Mammary epithelial cell (primary cell): ENCODE results near the gene SNX30.

Source experiments
- EZH2 ChIP-seq: IDR thresholded peaks from 2 replicates; pipeline ENCODE4 v1.6.1; 2012; ENCODE audit warnings: low read length, inconsistent platforms, borderline replicate concordance
- TF ChIP-seq, protein P1 (sequence below), 2 donors: IDR thresholded peaks in 1 of 2; conservative IDR thresholded peaks in 1 of 2; 2 replicates each; pipeline ENCODE4 v1.5.1; 2011 to 2012; ENCODE audit warnings: inconsistent platforms in 2 of 2, low read length in 2 of 2, mild to moderate bottlenecking in 2 of 2, control low read depth in 1 of 2, low read depth in 1 of 2; ENCODE audit not compliant: insufficient read depth in 1 of 2; ENCODE audit errors: extremely low read depth in 1 of 2

DNA sequence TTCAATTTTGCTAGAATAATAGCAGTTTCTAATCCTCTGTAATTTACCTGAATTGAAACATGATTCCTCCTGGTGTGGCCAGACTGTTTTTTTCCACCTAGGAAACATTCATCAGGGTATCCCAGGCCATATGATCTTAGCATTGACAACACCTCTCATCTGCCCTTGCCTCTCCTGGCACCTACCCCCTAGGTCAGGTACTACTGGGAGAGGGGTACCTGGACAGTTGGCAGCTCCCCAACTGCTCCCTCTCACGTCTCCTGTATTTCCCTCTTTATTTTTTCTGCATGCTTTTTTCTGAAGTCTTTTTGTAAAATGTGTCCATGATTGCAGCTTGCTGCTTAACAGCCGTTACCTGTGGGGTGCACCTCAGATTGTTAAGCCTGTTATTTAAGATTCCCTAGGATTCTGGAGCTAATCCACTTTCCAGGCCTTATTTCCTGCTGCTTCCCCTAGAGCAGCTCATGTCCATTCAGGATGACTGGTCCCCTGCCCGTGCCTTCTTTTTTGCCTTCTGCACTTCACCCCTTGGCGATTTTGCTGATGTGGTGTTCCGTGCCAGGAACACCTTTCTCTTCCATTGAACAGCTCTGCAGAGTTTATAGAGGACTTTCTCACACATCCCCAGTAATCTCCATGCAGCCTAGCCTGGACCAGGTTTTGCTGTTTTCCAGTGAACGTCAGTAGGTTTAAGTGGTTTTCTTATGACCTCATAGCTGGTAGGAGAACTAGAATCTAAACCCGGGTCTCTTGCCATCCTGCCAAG lies 33.6 kb downstream of the SNX30 start:
- TF ChIP-seq, protein P1, sequence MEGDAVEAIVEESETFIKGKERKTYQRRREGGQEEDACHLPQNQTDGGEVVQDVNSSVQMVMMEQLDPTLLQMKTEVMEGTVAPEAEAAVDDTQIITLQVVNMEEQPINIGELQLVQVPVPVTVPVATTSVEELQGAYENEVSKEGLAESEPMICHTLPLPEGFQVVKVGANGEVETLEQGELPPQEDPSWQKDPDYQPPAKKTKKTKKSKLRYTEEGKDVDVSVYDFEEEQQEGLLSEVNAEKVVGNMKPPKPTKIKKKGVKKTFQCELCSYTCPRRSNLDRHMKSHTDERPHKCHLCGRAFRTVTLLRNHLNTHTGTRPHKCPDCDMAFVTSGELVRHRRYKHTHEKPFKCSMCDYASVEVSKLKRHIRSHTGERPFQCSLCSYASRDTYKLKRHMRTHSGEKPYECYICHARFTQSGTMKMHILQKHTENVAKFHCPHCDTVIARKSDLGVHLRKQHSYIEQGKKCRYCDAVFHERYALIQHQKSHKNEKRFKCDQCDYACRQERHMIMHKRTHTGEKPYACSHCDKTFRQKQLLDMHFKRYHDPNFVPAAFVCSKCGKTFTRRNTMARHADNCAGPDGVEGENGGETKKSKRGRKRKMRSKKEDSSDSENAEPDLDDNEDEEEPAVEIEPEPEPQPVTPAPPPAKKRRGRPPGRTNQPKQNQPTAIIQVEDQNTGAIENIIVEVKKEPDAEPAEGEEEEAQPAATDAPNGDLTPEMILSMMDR (conservative IDR thresholded peaks at IDR 0.05 in 1 of 2, IDR thresholded peaks at IDR 0.05 in 1 of 2; ENCODE audit: extremely low read depth in 1 of 2, insufficient read depth in 1 of 2, low read depth in 1 of 2, low read length in 2 of 2), result no peak
- no peak for TF ChIP-seq EZH2
